SW 1271 (cell line): ENCODE measurements around the gene REN.

Experiments used
- DNase-seq, 2 experiments: peaks; one replicate each; lab custom pipeline; 2025; lab: John Stamatoyannopoulos, UW

REN gene

DNA sequence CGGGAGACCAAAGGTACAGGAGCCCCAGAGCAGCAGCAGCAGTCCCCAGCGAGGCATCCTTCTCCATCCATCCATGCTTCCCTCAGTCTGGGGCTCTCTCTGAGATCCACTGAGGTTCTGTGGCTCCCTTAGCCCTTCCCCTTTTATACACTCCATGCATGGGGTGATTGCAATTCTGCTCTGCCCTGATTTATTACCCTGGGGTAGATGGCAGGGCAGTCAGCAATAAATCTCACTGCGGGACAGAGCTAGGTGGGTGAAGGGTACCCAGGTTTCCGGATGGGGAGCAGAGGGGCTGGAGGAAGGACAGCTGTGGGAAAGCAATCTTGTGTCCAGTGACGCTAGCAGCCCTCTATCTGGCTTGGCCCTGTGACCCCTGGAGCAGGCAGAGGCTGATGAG is at the start of gene REN:
TSS of gene REN (minus strand) at position 119 of the 400 bp plus-strand sequence. CDS start at position 75, 44 bp downstream.
- no peak for DNase-seq

DNA sequence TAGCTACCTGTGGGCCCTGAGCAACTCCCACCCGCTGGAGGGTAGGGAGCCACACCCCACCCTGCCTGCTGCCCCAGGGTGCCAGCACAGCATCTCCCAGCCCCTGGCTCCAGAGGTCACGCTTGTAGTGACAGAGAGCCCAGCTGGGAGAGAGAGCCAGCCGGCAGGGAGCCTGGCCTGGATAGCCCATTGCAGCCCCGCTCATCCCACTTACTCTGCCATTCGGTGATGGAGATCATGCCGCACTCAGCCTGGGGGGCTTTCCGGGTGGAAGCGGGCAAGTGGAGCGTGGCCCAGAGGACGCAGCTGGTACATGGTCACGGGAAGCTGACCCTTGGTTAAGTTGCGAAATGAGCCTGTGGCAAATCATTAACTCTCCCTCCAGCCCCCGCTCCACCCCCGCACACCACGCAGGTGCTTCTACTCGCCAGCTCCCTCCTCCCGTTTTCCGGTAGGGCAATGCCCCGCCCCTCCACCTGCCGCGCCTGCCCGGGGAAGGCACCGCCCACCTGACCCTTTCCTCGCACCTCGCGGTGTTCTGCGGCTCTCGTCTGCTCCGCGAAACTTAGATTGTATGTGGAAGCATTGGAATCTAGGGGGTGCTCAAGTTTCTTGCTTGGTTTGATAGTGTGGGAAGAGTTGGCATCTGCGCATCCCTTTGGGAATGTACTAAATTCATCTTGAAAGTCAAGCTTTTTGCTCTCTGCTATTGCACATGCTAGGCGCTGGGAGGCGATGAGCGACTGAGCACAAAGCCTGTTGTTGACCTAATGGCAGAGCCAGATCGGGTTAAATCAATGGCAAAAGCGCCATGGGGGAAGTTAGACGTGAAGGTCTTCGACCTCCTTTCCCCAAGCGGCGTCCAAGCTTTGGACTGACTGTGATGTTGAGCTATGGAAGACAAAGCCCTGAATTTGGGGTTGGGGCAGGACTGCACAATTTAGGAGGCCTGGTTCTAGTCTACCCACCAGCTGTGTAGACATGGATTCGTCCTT is 47.8 kb upstream of the REN start, which contains the start of gene GOLT1A:
TSS of gene GOLT1A (minus strand) at position 321 of the 995 bp plus-strand sequence. CDS start at position 239, 82 bp downstream.
- DNase-seq = no peak

DNA sequence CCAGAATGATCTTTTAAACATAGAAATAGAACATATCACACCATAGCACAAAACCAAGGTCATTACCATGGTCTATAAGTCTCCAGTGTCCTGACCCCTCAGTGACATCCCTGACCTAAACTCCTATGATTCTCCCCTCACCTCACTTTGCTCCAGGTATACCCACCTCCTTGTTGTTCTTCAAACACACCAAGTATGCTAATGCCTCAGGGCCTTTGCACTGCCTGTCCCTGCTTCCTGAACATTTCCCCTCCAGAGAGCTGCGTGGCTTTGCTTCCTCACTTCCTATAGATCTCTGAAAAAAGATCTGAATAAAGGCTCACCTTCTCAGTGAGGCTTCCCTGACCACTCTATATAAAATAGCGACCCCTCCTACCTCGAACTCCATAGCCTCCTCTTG is 46.6 kb upstream of the REN start:
- DNase-seq = no peak

DNA sequence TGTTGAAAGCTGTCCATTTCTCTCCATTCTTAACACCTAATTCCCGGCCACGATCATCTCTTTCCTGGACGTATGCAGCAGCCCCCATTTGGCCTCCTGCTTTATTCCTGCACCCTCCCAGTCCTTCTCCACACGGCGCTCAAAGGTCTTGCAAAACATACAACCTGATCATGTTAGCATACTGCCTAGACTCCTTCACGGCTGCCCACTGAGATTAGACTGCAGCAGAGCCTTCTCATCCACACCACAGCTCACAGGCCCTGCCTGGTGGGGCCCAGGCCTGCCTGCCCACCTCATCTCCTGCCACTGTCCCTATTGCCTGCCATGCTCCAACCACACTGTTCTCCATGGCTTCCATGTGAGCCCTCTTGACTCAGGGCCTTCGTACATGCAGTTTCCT is 44.9 kb upstream of the REN start:
- no peak for DNase-seq

DNA sequence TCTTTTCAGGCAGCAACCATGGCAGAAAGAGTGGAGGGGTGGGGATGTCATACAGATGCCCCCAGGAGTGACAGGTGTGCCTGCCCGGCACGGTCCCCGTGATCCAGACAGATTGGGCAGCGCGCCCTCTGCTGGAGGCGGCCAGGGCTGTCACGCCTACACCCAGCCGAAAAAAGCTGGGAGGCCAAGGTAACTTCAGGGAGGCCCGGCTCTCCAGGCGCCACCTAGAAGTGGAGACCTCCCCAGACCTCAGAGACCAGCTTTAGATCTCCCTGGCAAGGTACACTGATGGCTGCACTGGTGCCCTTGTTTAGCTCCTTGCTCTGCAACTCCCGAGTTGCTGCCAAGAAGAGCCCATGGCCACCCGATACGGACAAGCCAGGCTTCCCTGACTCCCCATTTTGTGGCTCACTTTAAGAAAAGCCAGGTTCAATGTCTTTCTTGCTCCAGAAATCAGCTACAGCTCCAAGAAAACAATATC is 41.0 kb upstream of the REN start:
- DNase-seq = peak in 1 of 2 experiments; percentile 27

DNA sequence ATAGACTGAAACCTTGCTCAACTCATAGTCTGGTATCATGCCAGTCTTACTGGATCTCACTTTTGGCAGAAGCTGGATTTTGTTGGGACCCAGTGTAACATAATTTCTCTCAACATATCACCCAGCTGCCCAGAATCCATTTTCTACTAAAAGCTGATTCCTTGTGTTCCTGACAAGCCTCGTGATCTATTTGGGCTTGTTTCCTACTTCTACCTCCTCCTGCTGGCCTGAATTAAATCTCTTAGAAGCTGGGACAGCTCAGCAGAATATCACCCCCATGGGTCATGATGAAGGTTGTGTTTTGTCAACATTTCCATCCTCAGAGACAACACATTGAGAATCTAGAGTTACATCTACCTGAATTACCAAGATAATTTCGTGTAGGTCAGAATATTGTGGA is 40.0 kb upstream of the REN start:
- DNase-seq = no peak

DNA sequence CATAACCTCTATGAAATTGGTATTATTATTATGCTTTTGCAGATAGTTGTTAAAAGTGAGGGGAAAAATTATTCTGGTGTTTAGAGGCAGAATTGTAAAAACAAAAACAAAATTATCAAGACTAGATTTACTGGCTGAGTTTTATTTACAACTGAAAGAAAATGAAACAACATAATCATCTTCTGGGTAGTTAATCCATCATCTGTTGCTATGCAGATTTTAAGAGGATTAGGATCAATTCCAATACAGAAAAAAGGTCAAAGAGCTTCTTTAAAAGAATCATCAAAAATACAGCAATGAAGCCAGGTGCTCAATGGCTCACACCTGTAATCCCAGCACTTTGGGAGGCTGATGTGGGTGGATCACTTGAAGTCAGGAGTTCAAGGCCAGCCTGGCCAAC is 39.3 kb upstream of the REN start:
- DNase-seq = no peak

DNA sequence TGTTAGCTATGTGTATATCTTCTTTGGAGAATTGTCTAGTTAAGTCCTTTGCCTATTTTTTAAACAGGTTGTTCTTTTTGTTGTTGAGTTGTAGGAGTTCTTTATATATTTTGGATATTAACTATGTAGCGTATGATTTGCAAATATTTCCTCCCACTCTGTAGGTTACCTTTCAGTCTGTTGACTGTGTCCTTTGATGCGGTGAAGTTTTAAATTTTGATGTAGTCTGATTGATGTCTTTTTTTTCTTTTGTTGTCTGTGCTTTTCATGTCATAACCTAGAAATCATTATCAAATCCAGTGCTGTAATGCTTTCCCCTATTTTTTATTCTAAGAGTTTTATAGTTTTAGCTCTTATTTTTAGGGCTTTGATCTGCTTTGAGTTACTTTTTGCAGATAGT is 38.8 kb upstream of the REN start:
- DNase-seq = no peak

DNA sequence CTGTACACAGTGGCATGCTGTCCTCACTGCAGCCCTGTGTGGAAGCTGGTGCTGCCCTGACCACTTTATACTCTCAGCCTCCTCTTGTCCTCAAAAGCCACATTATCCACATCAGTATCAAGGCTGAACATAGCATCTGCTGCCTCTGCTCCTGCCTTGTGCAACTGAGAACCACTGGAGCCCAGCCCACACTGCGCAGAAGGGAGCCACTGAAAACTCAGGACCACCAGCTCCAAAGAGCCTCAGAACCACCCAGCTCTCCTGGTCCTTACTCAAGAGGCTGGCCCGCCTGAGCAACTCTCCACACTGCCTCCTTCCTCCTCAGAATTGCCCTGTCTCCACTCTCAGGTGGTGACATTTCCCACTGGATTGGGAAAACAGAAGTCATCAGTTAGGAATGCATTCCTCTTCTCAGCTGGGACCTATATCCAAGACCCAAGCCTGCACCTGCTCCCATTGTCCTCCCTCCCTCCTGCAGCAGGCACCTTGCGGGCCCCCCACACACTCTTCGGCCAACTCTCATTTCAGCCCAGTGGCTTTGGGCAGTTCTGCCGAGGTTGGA is 37.1 kb upstream of the REN start:
- peak in 1 of 2 experiments; percentile 20 for DNase-seq

DNA sequence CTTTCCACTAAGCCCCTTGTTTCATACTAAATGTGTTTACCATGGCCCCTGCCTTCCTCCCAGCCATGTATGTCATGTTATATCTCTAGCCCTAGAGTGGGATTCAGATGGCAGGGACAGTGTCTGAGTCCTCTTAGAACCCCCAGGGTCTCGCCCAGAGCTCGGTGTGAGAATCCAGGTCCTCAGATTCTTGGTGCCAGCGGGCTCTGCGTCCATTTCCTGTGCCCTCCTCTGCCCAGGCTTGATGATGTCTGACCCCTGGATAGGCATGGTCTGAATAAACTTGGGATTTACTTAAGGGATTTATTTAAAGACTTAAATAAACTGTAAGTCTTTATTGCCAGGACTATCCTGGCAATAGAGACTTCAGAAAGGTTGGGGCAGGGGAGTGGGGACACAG is 36.3 kb upstream of the REN start:
- no peak for DNase-seq

DNA sequence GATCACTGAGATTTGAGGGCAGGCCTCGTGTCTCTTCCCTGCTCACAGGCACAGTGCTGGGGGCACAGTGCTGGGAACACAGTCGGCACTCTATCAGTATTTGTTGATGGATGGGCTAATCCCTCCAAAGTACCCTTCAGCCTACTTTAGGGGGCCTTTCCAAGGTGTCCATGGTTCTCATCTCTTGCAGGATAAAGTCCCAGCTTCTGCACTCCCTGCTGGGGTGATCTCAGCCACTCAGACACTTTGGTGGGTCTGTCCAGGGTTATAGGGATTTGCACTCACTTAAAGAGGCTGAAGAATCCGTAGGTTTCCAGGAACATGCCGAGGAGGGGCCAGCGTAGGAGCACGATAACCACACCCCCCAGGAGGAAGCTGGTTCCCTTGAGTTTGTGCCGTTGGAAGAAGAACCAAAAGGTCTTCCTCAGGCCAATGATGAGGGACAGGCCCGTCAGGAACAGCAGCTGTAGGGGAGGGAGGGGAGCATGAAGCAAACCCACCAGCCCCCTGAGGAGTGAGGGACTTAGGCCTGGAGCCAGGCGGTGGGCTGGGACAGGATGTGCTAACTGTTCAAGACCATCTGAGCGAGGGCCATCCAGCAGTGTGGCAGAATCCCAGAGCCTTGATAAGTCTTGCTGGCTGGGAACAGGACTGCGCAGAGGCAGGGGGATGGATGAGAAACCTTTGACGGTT is 35.4 kb upstream of the REN start:
- DNase-seq = no peak

DNA sequence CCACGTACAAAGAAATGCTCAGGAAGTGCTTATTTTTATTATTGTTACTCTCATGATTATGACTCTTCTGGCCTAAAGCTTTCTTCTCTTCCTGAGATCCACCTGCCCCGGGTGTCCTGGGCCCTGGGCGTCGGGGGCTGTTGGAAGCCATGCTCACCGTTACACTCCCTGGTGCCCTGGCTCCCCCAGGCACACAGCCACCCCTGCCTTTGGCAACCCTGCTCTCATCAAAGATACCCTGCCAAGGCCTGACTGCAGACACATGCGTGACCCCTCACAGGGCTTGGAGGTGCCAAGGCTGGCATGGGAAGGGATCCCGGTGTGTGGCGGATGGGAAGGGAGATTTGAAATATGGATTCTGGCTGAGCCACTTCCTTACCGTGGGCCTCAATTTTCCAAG is 33.4 kb upstream of the REN start:
- DNase-seq = no peak

DNA sequence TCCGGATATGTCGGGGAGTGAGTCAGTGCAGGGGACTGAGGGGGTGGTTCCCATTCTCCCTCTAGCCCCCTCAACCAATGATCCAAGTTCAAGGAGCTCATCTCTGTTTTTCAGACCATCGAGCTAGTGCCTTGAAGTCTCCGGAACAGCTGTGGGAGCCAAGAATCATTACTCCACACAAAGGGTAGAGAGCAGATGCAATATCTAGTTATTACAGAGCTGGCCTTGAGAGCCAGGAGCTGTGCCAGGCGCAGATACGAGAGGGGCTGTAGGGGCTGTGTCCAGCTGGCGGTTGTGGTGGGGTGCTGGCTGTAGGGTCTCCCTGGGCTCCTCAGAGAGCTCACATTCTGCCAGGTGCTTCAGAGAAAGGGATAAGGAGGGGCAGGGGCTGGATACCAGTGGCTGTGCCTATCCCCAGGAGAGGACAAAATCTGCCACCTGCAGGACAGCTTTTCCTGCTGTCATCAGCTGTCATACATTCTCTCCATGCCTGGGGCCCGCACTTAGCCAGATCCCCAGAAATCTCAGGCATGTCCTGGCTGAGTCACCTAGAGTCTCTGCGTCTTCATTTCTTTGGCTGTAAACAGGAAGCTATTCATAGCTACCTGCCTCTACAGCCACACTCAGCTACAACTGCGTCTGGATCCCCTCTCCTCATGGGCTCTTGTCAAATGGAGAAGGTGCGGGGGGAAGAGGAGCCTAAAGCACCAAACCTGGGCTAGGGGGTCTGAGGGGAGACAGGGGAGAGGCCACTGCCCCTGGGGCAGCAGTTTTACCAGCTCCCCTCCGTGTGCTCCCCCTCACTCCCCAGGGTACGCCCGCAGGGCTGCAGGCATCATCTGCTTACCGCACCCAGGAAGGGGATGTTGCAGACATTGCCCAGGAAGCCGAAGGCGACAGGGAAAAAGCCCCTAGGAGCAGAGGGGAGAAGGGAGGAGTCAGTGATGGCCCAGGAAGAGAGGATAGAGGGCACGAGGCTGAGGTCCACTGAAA is 32.5 kb upstream of the REN start:
- peak; percentile 80 for DNase-seq

DNA sequence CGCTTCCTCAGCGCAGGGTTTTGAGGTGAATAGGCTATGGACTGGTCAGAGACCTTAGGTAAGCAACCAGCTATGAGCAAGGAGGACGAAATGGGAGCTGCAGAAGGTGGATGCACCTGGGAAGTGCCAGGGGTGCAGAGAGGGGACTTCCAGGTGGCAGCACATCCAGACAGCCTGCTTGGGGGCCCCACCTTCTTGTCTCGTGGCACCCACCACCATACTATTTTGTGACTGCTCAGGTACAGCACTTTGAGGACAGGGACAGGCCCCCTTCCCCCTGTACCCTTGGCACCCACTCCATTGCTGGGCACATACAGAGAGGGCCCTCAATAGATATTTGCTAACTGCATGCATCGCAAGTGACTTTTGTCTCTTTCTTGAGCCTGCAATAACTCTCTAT is 30.9 kb upstream of the REN start:
- DNase-seq = no peak

DNA sequence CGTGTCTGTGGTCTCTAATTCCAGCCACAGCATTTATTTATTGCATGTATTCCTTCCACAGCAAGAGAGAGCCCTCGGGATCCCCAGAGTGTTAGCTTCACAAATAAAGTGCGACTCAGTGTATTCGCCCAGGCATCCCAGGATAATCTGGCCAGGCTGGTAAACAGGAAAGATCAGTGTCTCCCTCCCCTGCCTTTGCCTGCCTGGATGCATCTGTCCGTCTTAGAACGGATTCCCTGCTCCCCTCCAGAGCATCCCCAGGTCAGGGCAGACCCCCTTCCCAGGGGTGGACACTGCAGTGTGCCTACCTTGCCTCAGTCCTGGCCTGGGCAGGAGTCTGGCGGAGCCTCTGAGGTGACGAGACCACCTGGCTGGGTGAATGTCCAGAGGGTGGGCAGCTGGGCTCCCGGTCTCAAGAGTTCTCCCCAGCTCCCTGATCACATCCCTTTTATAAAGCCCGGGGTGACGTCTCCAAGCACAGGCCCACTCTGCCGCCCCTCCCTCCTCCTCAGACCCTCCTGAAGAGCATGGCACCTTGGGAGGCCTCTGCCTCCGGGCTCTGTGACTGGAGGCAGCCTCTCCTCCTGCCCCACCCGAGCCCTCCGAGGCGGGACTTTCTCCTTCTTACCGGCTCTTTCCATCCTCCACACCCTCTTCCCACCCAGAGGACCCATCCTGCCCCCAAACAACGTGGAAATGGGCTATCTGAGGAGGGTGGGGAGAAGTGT is 30.1 kb upstream of the REN start, which contains the start of gene KISS1:
TSS of gene KISS1 (minus strand) at position 424 of the 728 bp plus-strand sequence. CDS start 3,615 bp downstream, outside the sequence.
- DNase-seq = no peak

DNA sequence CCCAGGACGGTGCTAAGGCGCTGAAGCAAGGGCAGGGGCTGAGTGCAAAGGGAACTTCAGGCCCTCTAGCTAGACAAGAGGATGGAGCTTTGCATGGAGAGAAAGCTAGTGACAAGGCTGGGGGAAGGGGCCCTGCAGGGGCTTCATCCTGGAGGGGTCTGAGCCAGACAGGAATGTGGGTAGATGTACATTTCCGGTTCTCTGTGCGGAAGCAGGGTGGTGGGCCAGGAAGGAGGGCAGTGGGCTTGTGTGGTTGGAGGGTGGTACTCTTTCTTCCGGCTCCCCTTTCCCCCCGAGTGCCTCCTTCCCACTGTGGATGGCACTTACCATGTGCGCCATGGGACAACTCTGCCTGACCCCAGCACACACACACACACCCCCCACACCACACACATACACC is 28.6 kb upstream of the REN start:
- no peak for DNase-seq

DNA sequence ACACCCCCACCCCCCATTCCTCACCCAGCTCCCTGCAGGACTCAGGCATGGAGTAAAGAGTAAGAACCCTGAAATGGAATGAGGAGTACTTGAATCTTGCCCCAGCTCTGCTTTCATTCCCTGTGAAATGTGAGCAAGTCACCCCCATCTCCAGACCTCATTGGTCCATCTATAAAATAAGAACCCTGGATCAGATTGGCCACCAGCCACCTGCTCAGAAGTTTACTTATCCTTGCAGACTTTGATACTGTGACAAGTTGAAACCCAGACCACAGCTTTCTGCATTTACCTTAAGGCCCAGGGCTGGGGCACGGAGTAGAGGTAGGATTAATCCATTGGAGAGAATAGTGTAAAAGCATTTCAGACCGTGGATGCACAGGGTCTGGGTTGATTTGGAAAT is 27.9 kb upstream of the REN start:
- no peak for DNase-seq

DNA sequence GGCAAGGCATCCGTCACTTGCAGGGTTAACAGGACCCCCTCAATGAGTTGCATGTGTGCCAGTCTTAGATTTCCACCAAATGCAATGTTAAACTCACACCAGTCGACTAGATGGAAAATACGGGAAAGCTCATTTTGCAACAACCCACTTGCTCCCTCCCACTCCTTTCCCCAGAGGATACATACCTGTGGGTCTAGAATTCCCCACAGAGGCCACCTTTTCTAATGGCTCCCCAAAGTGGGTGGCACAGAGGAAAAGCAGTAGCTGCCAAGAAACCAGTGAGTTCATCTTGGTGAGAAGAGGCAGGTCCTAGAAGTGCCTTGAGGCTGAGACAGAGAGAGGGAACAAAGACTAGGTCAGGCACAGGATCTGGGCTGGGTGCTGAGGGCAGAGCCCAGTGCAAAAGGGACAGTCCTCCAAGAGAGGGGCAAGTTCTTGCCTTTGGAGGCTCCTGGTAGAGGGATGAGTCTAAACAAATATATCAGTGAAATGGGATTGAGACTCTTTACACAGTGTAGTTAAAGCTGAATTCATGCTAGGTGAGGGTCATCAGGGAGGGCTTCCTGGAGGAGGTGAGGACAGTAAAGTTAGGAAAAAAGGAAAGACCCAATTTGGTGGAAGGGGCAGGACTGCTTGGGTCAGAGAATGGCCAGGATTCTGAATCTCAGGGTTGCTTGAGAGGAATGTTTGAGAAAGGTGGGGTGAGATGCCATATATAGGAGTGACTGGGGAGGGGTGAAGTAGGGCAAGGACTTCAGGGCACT is 26.6 kb upstream of the REN start:
- DNase-seq = no peak

DNA sequence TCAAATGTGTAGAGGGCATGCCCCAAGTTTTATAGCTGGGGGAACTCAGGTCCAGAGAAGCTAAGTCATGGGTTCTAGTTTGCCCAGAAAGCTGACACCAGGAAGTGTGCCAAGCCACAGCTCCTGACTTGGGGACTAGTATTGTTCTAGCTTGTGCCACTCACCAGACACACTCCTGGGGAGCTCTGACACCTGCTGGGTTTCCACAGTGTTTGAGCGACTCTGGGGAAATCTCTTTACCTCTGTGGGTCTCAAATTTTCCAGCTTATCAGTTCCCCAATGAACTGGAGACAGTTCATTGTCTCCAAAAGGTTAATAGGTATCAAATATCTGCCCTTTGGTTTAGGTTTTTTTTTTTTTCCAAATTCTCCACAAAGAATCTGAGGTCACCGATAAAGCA is 25.9 kb upstream of the REN start:
- DNase-seq = no peak

DNA sequence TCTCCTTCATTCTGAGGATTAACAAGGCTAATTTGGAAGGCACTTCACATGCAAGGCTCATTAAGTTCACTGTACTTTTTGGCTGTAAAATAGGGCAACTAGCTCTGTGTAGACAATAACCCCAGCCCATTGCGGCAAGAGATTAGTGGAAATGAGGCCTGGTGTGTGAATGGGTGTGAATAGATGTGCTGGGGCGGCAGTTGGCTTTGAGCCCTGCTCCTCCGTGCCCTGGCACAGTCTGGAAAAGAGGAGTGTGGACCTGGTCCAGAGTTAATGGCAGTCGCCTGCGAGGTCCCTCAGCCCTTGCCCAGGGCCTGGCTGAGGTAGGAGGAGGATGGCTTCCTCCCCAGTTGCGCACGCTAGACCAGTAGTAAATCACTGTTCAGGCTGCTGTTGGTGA is 25.3 kb upstream of the REN start:
- no peak for DNase-seq
